T-helper 2 cell (primary cell): Measurements from ENCODE around the gene NRCAM.
A peak's percentile ranks its signal among the peaks of the same experiment; 100 is the strongest.
"Not testable (repeated sequence)": the region's sequence is repeated elsewhere in the genome, so short reads cannot be mapped to it uniquely, and the experiment has no call there.

Experiments
- DNase-seq, 5 experiments: peaks; one replicate each; pipeline versions ENCODE4 v3.0.0 to v3.0.0-alpha.2; 2012 to 2022
- total RNA-seq, 2 donors: gene quantifications; one replicate each; lab custom pipeline; 2026; lab: John Stamatoyannopoulos, UW

Gene NRCAM
- total RNA-seq, result 0 to 2.4 reads per million in 2 donors

DNA sequence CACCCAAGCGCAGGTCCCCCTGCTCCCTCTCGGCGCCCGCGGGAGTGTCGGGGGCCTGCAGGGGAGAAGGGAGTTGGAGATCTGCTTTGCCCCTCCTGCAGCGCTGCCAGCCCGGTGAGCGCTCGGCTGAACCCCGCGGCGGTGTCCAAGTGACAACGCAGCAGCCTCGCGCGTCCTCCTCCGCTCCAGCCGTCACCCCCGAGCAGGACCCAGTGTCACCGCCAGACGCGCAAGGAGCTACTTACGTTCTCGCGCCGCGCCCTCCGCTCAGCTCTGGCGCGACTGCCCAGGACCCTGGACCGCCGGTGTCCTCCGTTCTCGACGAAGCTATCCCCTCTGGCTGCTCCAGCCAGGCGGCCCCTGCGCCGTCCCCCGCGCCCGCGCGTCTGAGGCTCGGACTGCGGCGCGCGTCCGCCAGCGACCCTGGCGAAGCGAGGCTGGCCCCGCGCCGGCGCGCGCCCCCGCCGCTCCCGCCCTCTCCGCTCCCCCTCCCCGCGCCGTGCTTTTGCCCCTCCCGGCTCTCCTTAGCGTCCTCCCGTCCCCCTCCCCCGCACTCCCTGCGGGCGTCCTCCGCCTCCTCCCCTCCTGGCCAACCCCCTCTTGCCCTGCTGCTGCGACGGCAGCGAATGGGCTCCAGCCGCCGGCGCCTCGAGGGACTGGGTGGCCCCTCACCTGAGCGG lies at the start of gene NRCAM:
Gene NRCAM, minus strand, starts transcription at position 439 of the 680 bp plus-strand sequence. CDS start 216,372 bp downstream, outside the sequence.
- DNase-seq, result peak in 1 of 5 experiments; percentile 53

- not testable (repeated sequence) for DNase-seq
These were observed 48.3 kb upstream of the NRCAM start for GRCh38 chr7:108504576-108504975.

DNA sequence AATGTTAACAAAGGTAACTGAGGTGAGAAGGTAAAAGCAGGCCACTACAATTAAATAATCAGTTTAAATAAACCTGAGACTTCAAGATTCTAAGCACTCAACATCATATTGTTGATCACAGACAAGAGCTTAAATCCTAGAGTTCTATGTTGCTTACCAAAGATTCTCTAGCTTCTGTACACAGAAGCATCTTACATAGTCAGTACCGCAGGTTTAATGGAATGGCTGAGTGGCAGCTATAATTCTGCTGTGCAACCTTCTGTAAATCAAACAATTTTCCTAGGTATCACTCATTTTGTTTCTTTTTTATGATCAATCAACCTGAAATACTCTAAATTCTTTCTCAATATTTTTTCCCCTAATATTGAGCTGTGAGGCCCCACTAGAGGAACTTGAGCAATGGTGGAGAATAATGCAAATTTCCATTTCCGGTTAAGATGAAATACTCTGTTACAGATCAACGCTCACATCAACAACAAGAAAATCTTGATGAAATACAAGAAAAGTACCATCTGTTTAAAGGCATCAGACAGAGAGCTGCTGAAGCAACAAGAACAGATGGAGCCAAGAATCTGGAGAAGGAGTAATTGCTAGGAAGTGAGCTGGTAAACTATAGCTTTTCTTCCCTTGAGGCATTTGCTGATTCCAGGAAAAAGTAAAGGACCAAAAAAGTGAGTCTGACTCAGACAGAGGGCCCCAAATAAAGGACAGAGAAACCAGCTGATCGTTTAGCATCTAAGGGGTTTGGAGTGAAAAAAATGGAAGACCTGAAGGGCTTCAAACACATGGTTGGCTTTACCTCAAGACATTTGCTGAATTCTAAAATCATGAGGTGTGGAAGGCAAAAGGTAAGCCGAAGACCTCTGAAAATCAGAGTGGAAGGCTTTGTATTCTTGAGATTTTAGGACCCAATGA lies 47.1 kb upstream of the NRCAM start:
- no peak for DNase-seq

DNA sequence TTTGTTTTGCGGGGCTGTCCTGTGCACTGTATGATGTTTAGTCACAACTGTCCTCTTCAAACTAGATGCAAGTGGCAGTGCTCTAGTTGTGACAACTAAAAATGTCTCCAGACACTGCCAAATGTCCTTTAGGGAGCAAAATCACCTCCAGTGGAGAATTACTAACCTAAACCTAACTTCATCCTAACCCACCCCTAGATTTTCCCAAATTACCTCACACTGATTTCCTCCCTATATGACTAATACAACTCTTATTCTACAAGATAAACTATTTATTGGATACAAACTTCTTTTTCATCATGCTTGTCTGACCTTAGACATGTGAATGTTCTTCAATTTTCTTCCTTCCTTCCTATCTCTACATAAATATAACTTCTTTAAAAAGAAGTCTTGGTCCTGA lies 43.3 kb upstream of the NRCAM start:
- DNase-seq, result no peak

DNA sequence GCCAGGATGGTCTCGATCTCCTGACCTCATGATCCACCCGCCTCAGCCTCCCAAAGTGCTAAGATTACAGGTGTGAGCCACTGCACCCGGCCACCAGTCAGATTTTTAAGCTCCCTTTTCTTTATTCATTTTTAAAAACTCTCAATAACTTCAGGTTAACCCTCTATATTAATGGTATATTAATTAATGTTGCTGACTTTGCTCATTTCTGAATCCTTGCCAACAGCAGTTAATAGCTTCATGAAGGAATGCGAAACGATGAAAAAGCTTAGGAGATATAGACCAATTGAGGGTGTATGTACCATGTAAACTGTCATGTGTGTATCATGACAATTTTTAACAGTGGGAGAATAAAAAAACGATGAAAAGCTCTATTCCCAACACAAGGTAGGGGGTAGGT lies 42.2 kb upstream of the NRCAM start:
- no peak for DNase-seq

GRCh38 chr7:108497082-108497725 lies 41.0 kb upstream of the NRCAM start:
- peak in 3 of 5 experiments; percentile 7 to 47 (median 13) for DNase-seq

DNA sequence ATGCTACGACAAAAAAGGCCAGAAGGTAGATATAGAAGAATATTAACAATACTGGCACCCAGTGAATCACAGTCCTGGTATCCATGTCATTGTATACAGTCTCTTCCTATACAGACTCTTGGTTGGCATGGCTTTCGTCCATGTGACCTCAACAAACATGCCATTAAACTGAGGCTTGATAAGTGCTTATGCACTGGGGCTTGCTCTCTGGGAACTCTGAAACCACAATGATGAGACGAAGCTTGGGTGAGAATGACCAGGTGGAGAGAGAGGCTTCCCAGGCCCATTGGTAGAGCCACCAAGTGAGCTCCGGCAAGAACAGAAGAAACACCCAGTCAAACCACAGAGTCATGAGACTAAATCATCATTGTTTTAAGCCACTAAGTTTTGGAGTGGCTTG lies 36.5 kb upstream of the NRCAM start:
- DNase-seq, result no peak

- DNase-seq, result no peak
These were observed 32.7 kb upstream of the NRCAM start for GRCh38 chr7:108488768-108489538.

- no peak for DNase-seq
These were observed 31.4 kb upstream of the NRCAM start for GRCh38 chr7:108487646-108488045.

DNA sequence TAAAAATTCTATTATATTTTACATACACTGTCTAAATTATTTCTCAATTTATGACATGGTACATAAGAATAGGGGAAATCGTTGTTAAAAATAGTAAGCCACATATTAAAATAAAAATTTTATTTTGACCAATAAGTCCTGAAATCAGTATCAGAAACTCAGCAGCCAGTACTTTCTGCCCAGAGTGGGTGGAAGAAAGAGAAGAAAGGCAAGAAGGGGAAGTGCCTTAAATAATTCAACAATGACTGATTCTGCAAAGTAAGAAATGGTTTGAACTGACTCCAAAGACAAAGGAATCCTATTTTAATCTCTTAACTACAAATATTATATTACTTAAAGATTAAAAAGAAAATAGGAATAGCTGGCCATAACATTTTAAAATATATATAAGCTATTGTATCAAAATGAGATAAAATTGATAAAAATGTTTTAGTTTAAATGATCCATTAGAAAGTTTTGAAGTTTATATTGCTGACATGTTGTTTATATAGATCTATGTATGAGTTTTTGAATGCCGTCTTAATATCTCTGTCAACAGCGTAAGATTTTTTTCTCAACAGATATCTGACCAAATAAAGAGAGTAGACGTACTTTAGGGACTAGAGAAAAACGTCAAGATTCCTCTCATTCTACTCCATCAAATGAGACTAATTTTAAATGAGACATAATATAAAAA lies 30.2 kb upstream of the NRCAM start:
- DNase-seq, result no peak

DNA sequence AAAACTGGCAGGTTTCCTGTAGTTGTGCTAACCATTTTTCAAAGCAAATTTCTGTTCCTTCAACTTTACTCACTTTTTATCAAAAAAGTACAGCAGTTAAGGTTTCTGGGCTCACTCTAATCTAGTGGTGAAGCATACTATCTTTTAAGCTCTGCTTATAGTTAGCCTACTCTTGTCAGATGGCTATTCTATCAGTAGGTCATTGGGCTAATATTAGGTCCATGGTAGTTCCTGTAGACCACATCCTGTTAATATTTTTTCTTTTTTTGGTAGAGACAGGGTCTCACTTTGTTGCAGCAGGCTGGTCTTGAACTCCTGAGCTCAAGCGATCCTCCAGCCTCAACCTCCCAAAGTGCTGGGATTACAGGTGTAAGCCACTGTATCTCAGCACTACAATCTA lies 27.9 kb upstream of the NRCAM start:
- no peak for DNase-seq

DNA sequence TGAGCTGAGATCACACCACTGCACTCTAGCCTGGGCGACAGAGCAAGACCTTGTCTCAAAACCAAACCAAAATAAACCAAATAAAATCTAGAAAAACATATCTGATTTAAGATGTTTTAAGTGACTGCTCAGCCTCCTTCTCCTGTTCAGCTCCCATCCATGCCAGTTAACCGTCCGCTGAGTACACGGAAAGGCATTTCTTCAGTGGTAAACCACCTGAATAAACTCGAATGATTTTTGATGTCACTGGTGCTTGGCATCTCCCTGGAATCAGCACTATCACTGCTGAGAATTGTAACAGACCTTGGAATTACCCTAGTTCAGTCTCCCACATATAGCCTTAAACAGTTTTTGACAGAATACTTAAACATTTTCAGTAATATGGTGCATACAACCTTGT lies 24.1 kb upstream of the NRCAM start:
- no peak for DNase-seq

DNA sequence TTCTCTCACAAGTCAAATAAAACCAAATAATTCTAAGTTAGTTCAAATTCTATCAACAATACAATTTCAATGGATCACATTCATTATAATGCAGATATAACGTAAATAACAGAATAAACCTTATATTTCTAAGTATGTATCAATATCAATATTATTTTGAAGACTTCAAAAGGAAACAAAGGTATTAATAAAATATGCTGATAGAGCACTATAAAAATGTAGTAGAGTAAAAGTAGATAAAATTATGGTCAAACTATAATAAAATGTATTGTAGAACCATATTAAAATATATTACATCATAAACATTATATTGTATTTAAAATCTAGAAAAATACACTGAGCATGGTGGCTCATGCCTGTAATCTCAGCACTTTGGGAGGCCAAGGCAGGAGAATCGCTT lies 23.5 kb upstream of the NRCAM start:
- DNase-seq, result no peak

- no peak for DNase-seq
These were observed 22.9 kb upstream of the NRCAM start for GRCh38 chr7:108479118-108479517.

DNA sequence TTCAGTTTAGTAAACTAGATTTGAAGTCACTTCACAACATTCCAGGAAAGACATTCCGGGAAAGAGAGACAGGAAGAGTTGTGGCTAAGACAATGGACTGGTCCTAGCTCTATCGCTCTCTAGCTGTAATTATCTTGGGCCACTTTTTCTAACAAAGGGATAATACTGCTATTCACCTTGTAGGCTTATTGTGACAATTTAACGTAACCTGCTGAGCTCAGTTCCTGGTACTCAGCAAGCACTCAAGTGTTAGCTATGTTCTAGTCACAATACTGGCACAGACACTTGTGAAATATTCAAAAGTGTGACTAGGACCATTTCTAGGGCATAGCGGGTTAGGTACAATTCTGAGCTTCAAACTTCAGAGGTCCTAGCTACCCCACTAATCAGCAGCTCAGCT lies 12.0 kb upstream of the NRCAM start:
- no peak for DNase-seq

- no peak for DNase-seq
These were observed 11.2 kb upstream of the NRCAM start for GRCh38 chr7:108467391-108467790.

GRCh38 chr7:108466322-108466721 lies 10.1 kb upstream of the NRCAM start:
- not testable (repeated sequence) for DNase-seq

GRCh38 chr7:108464743-108465142 lies 8.5 kb upstream of the NRCAM start:
- no peak for DNase-seq

DNA sequence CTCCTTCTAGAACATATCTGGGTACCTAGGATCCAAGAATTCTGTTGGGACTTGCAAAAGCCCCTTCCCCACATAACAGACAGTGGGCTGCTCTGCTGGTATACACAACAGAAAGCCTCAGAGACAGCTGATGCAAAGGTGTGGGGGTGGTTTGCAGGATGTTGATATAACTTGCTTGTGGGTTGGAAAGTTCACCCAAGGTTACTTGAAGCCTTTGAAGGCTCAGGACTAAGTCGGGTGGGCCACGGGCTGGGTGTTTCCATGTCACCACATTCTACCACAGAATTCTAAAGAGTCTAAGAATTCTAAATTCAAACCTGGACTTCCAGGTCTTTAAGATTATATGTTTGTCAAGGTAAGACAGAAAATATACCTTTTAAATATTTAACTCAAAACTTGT lies 7.4 kb upstream of the NRCAM start:
- no peak for DNase-seq

- no peak for DNase-seq
These were observed 5.6 kb upstream of the NRCAM start for GRCh38 chr7:108461840-108462239.

DNA sequence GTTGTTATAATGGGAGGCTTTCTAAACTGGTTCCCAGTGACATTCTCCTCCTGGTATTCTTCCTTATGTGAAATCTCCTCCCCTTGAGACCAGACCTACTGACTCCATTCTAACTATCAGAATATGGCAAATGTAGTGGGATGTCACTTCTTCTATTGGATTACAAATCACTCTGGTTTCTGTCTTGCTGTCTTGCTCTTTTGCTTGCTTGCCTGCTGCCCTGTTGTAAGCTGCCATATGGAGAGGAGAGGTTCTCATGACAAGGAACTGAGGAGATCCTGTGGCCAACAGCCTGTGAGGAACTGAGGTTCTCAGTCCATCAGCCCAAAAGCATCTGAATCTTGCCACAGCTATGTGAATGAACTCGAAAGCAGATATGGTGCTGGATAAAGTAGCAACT lies 4.7 kb upstream of the NRCAM start:
- DNase-seq, result no peak
